ENCODE results near the gene FARS2. TPM values are rescaled to one million over a fixed set of nuclear protein-coding genes. Genes with fewer than 3 reads are reported as not detected.

The FARS2 gene
- total RNA-seq, 2 experiments from 2014 or later: 13.8 to 14.3 TPM

DNA sequence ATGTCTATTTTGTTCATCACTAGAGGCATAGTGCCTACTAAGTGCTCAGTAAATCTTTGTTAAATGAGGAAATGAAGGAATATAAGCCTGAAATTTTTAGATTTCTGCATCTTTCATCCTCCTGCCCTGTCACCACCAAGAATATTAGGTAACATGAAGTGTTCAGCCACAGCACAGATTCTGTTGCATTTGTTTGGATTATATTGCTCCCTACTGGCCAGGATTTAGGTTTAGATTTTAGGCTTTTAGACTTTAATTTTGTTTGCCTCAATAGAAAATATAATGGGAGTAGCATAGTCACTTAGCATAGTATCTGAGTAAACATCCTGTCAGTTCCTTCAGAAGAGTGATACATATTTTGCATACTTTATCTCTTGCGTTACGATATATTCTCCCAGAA is 14.2 kb downstream of the FARS2 start:
- H3K27ac ChIP-seq (ENCODE audit: low read depth, low read length, poor library complexity, severe bottlenecking): no peak overlapping the region
- BruUV-seq (replicated peaks): no TSS peak
- no peaks in the 10 kb centered on the region for H3K9me3 ChIP-seq (ENCODE audit: low read length)
- no peak for DNase-seq (ENCODE audit: low spot score)
- TF ChIP-seq, protein P1, sequence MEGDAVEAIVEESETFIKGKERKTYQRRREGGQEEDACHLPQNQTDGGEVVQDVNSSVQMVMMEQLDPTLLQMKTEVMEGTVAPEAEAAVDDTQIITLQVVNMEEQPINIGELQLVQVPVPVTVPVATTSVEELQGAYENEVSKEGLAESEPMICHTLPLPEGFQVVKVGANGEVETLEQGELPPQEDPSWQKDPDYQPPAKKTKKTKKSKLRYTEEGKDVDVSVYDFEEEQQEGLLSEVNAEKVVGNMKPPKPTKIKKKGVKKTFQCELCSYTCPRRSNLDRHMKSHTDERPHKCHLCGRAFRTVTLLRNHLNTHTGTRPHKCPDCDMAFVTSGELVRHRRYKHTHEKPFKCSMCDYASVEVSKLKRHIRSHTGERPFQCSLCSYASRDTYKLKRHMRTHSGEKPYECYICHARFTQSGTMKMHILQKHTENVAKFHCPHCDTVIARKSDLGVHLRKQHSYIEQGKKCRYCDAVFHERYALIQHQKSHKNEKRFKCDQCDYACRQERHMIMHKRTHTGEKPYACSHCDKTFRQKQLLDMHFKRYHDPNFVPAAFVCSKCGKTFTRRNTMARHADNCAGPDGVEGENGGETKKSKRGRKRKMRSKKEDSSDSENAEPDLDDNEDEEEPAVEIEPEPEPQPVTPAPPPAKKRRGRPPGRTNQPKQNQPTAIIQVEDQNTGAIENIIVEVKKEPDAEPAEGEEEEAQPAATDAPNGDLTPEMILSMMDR (conservative IDR thresholded peaks at IDR 0.05; ENCODE audit: low read length): peak; percentile 22; the same call in 1 of the 2 replicates
- no peak for TF ChIP-seq EZH2phosphoT487 (IDR thresholded peaks at IDR 0.05; ENCODE audit: borderline replicate concordance, low read depth, low read length)
- POLR2A ChIA-PET: interaction anchor here (0.6 to 3.0 kb wide), 4 partner anchors 10 to 449 kb away, joined by 3 to 13 read pairs (median 3); no protein-coding TSS in a partner anchor
- H3K9me2 ChIP-seq (ENCODE audit: insufficient read depth, low read length): no peaks in the 10 kb centered on the region
- peaks cover 7% of the 10 kb centered on the region for H3K4me1 ChIP-seq (ENCODE audit: insufficient read depth, low read length, poor library complexity, severe bottlenecking)
- intact Hi-C loops (cut with micrococcal nuclease; ENCODE audit: unreplicated experiment): no loop called here
- H3K79me2 ChIP-seq (ENCODE audit: insufficient read depth, low read depth, low read length): no peaks in the 10 kb centered on the region; the same call in 1 of the 2 replicates
- no peak overlapping the region for H2AFZ ChIP-seq (ENCODE audit: low read length)
- no peak overlapping the region for H3K4me3 ChIP-seq (ENCODE audit: low read depth, low read length, poor library complexity, severe bottlenecking)
- H4K20me1 ChIP-seq (ENCODE audit: insufficient read depth, low read length): 0 out of 2 replicates have a peak, but pooled peaks cover 7% of the 10 kb centered on the region
- H3K36me3 ChIP-seq (ENCODE audit: insufficient read depth, low read length): no peaks in the 10 kb centered on the region
- CTCF ChIA-PET (ENCODE audit: unreplicated experiment): no interaction called here
- H3K4me2 ChIP-seq (ENCODE audit: low read length): no peak overlapping the region

DNA sequence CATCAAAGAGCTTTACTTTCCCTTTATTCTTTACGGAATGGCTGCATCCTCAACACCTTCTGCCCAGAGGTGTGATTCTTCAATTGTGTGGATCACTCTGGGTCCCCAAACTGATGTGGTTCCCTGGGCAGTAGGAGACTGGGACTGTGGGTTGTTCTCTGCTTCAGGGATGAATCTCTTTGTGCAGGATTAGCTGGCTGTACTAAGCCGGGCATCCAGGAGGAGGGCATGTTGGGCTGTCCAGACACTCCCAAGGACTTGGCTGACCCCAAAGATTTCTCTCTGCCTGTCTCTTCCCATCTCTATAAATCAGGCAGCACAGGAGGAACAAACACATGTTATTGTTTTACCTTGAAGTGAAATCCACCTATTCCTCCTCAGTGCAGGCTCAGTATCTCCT is 15.3 kb downstream of the FARS2 start:
- Histone ChIP-seq H3K9me3 (ENCODE audit: low read length) (no peaks in the 10 kb centered on the region), H3K4me1 (ENCODE audit: insufficient read depth, low read length, poor library complexity, severe bottlenecking) (peaks cover 7% of the 10 kb centered on the region), H4K20me1 (ENCODE audit: insufficient read depth, low read length) (0 out of 2 replicates have a peak, but pooled peaks cover 7% of the 10 kb centered on the region), H3K4me3 (ENCODE audit: low read depth, low read length, poor library complexity, severe bottlenecking) (no peak overlapping the region), H3K4me2 (ENCODE audit: low read length) (no peak overlapping the region), H2AFZ (ENCODE audit: low read length) (no peak overlapping the region), H3K27ac (ENCODE audit: low read depth, low read length, poor library complexity, severe bottlenecking) (no peak overlapping the region), H3K79me2 (ENCODE audit: insufficient read depth, low read depth, low read length) (no peaks in the 10 kb centered on the region; the same call in 1 of the 2 replicates), H3K36me3 (ENCODE audit: insufficient read depth, low read length) (no peaks in the 10 kb centered on the region), H3K9me2 (ENCODE audit: insufficient read depth, low read length) (no peaks in the 10 kb centered on the region)
- no peak for TF ChIP-seq EZH2phosphoT487 (IDR thresholded peaks at IDR 0.05; ENCODE audit: borderline replicate concordance, low read depth, low read length)
- no TSS peak for BruUV-seq (replicated peaks)
- ChIA-PET CTCF (ENCODE audit: unreplicated experiment) (no interaction called here), POLR2A (interaction anchor here (0.6 to 3.0 kb wide), 4 partner anchors 11 to 126 kb away, joined by 3 to 13 read pairs (median 3); no protein-coding TSS in a partner anchor)
- no peak for DNase-seq (ENCODE audit: low spot score)
- intact Hi-C loops (cut with micrococcal nuclease; ENCODE audit: unreplicated experiment): no loop called here

DNA sequence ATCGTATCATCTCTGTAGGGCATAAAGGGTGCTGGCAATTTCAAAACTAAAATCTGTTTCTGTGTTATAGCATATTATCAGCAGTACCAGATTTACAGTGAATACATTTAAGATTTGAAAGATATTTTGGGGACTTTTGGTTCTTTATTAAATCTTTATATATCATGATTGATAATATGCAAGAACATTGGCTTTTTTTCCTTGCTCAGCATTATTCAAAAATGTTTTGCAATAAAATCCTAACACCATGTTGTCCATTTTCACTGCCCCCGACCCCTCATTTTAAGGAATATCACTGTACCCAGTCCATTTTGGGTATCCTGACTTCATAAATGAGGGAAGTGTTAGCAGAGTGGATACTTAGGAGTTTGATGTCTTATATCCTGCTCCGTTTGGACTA is 16.3 kb downstream of the FARS2 start:
- TF ChIP-seq EZH2phosphoT487 (IDR thresholded peaks at IDR 0.05; ENCODE audit: borderline replicate concordance, low read depth, low read length): no peak
- TF ChIP-seq, protein P1 (conservative IDR thresholded peaks at IDR 0.05; ENCODE audit: low read length): no peak
- ChIA-PET POLR2A (interaction anchor here (0.6 to 0.9 kb wide), 4 partner anchors 13 to 1052 kb away, joined by 3 read pairs; no protein-coding TSS in a partner anchor), CTCF (ENCODE audit: unreplicated experiment) (no interaction called here)
- no peak overlapping the region for H3K4me3 ChIP-seq (ENCODE audit: low read depth, low read length, poor library complexity, severe bottlenecking)
- H2AFZ ChIP-seq (ENCODE audit: low read length): no peak overlapping the region
- peaks cover 7% of the 10 kb centered on the region for H3K4me1 ChIP-seq (ENCODE audit: insufficient read depth, low read length, poor library complexity, severe bottlenecking)
- no peaks in the 10 kb centered on the region for H3K9me3 ChIP-seq (ENCODE audit: low read length)
- intact Hi-C loops (cut with micrococcal nuclease; ENCODE audit: unreplicated experiment): no loop called here
- no peak overlapping the region for H3K4me2 ChIP-seq (ENCODE audit: low read length)
- H3K27ac ChIP-seq (ENCODE audit: low read depth, low read length, poor library complexity, severe bottlenecking): no peak overlapping the region
- no peak for DNase-seq (ENCODE audit: low spot score)
- H4K20me1 ChIP-seq (ENCODE audit: insufficient read depth, low read length): 0 out of 2 replicates have a peak, but pooled peaks cover 7% of the 10 kb centered on the region
- H3K36me3 ChIP-seq (ENCODE audit: insufficient read depth, low read length): no peaks in the 10 kb centered on the region
- H3K9me2 ChIP-seq (ENCODE audit: insufficient read depth, low read length): no peaks in the 10 kb centered on the region
- no peaks in the 10 kb centered on the region; the same call in 1 of the 2 replicates for H3K79me2 ChIP-seq (ENCODE audit: insufficient read depth, low read depth, low read length)
- BruUV-seq (replicated peaks): no TSS peak
